H1 (cell line): Measurements from ENCODE around the gene TPSD1. TPM values are rescaled to one million over a fixed set of nuclear protein-coding genes. Genes with fewer than 3 reads are reported as not detected.

Source experiments
- JUN ChIP-seq: IDR thresholded peaks from 2 replicates; pipeline ENCODE4 v1.6.1; 2011; ENCODE audit warnings: low read depth, mild to moderate bottlenecking, improper control_type of control experiment, low read length
- polyA plus RNA-seq, 7 experiments: library from polyadenylated mRNA; depleted of rRNA in 3 of 7; stranded (reverse) in 5 of 7; unstranded in 2 of 7; fragments of >200 nt in 5 of 7; fragments of 200-250 nt in 2 of 7; gene quantifications; 1 replicate in 5 of 7; 2 replicates in 1 of 7; 4 replicates in 1 of 7; pipeline versions ENCODE4 v1.2.1 to v1.2.3, GENCODE V29; 2011 to 2013; ENCODE audit warnings: missing spikeins in 2 of 7, mixed read lengths in 2 of 7
- total RNA-seq: library from RNA; stranded (reverse); fragmentation: NEBNext Ultra II Directional; extraction: Animal tissue kit (Norgen Biotek cat#: 25700); gene quantifications from 2 replicates; pipeline ENCODE4 v1.2.1, GENCODE V29; 2021
- TF ChIP-seq, protein P1 (sequence below): fragments of 300-600 bp; sonication (generic); IDR thresholded peaks from 2 replicates; pipeline ENCODE4 v1.7.1; 2012; ENCODE audit warnings: low read length, moderate library complexity, mild to moderate bottlenecking, inconsistent platforms; ENCODE audit not compliant: insufficient replicate concordance

The TPSD1 gene
- total and polyA plus RNA-seq, 2 of the 8 experiments (the other 6 are each of a cell fraction or from before 2014, with no cell fraction given), result 0.26 TPM; not detected in 1

DNA sequence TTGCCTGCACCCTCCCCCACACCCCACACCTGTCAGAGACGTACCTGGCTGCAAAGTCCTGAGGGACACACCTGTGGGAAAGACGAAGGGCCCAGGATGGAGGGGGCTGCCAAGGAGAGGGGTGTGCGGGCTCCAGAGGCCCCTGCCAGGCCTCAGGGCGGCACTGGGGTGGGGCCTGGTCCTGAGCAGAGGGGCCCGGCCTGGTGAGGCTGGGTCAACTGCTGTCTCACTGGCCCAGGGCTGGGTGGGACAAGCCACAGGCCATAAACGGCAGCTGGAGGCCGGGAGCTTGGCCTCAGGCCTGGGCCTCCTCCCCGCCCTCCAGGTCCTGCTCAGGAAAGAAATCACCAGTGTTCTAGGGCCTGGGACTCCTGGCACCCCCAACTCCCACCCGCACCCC lies 31.3 kb upstream of the TPSD1 start (continued):
- TF ChIP-seq, protein P1, sequence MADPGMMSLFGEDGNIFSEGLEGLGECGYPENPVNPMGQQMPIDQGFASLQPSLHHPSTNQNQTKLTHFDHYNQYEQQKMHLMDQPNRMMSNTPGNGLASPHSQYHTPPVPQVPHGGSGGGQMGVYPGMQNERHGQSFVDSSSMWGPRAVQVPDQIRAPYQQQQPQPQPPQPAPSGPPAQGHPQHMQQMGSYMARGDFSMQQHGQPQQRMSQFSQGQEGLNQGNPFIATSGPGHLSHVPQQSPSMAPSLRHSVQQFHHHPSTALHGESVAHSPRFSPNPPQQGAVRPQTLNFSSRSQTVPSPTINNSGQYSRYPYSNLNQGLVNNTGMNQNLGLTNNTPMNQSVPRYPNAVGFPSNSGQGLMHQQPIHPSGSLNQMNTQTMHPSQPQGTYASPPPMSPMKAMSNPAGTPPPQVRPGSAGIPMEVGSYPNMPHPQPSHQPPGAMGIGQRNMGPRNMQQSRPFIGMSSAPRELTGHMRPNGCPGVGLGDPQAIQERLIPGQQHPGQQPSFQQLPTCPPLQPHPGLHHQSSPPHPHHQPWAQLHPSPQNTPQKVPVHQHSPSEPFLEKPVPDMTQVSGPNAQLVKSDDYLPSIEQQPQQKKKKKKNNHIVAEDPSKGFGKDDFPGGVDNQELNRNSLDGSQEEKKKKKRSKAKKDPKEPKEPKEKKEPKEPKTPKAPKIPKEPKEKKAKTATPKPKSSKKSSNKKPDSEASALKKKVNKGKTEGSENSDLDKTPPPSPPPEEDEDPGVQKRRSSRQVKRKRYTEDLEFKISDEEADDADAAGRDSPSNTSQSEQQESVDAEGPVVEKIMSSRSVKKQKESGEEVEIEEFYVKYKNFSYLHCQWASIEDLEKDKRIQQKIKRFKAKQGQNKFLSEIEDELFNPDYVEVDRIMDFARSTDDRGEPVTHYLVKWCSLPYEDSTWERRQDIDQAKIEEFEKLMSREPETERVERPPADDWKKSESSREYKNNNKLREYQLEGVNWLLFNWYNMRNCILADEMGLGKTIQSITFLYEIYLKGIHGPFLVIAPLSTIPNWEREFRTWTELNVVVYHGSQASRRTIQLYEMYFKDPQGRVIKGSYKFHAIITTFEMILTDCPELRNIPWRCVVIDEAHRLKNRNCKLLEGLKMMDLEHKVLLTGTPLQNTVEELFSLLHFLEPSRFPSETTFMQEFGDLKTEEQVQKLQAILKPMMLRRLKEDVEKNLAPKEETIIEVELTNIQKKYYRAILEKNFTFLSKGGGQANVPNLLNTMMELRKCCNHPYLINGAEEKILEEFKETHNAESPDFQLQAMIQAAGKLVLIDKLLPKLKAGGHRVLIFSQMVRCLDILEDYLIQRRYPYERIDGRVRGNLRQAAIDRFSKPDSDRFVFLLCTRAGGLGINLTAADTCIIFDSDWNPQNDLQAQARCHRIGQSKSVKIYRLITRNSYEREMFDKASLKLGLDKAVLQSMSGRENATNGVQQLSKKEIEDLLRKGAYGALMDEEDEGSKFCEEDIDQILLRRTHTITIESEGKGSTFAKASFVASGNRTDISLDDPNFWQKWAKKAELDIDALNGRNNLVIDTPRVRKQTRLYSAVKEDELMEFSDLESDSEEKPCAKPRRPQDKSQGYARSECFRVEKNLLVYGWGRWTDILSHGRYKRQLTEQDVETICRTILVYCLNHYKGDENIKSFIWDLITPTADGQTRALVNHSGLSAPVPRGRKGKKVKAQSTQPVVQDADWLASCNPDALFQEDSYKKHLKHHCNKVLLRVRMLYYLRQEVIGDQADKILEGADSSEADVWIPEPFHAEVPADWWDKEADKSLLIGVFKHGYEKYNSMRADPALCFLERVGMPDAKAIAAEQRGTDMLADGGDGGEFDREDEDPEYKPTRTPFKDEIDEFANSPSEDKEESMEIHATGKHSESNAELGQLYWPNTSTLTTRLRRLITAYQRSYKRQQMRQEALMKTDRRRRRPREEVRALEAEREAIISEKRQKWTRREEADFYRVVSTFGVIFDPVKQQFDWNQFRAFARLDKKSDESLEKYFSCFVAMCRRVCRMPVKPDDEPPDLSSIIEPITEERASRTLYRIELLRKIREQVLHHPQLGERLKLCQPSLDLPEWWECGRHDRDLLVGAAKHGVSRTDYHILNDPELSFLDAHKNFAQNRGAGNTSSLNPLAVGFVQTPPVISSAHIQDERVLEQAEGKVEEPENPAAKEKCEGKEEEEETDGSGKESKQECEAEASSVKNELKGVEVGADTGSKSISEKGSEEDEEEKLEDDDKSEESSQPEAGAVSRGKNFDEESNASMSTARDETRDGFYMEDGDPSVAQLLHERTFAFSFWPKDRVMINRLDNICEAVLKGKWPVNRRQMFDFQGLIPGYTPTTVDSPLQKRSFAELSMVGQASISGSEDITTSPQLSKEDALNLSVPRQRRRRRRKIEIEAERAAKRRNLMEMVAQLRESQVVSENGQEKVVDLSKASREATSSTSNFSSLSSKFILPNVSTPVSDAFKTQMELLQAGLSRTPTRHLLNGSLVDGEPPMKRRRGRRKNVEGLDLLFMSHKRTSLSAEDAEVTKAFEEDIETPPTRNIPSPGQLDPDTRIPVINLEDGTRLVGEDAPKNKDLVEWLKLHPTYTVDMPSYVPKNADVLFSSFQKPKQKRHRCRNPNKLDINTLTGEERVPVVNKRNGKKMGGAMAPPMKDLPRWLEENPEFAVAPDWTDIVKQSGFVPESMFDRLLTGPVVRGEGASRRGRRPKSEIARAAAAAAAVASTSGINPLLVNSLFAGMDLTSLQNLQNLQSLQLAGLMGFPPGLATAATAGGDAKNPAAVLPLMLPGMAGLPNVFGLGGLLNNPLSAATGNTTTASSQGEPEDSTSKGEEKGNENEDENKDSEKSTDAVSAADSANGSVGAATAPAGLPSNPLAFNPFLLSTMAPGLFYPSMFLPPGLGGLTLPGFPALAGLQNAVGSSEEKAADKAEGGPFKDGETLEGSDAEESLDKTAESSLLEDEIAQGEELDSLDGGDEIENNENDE, result no peak
- TF ChIP-seq JUN, result no peak
